ENCODE data around the gene NBEAL1. TPM values are rescaled to one million over a fixed set of nuclear protein-coding genes. Genes with fewer than 3 reads are reported as not detected.
"Not testable (repeated sequence)": the region's sequence is repeated elsewhere in the genome, so short reads cannot be mapped to it uniquely, and the experiment has no call there.

NBEAL1 gene
- total RNA-seq, 1 donor from 2014 or later = 71.7 TPM

DNA sequence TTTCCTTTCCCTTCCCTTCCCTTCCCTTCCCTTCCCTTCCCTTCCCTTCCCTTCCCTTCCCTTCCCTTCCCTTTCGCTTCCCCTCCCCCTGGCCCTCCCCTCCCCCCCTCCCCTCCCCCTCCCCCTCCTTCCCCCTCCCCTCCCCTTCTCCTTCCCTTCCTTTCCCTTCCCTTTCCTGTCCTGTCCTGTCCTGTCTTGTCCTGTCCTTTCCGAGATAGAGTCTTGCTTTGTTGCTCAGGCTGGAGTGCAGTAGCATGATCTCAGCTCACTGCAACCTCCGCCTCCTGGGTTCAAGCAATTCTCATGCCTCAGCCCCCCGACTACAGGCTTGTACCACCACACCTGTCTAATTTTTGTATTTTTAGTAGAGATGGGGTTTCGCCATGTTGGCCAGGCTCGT is 24.5 kb downstream of the NBEAL1 start:
- not testable (repeated sequence) for DNase-seq (ENCODE audit: low spot score)

GRCh38 chr2:203040966-203041521 is 26.4 kb downstream of the NBEAL1 start:
- no peak for DNase-seq (ENCODE audit: low spot score)

DNA sequence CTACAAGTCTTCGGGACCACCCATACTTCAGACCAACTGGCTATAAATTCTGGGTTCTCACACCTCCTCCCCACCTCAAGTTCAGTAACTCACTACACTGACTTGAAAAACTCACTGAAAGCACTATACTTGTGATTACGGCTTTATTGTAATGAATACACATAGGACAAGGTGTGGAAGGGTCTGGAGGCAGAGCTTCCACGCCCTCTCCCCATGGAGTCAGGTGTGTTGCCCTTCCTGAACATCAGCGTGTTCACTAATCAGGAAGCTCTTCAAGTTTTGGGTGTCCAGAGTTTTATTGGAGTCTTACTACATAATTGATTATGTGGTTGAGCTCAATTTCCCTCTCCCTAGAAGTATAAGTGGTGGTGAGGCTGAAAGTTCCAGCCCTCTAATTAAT is 27.5 kb downstream of the NBEAL1 start:
- DNase-seq (ENCODE audit: low spot score) = no peak

DNA sequence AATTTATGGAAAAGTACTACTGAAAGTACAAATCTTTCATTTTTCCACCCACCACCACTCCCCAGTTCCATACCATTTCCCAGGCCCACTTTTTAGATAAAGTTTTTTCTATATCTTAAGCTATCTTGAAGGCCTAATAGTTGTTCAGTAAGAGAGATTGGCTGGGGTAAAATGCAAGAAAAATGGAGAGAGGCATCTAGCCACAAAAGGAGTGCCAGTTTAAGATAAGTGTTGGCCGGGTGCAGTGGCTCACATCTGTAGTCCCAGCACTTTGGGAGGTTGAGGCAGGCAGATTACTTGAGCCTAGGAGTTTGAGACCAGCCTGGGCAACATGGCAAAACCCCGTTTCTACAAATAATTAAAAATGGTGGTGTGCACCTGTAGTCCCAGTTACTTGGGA is 28.6 kb downstream of the NBEAL1 start:
- no peak for DNase-seq (ENCODE audit: low spot score)

- no peak for DNase-seq (ENCODE audit: low spot score)
Measured at GRCh38 chr2:203045867-203046266, 31.2 kb downstream of the NBEAL1 start.

GRCh38 chr2:203052539-203052938 is 37.9 kb downstream of the NBEAL1 start:
- DNase-seq (ENCODE audit: low spot score) = no peak

GRCh38 chr2:203059567-203060240 is 45.0 kb downstream of the NBEAL1 start:
- no peak for DNase-seq (ENCODE audit: low spot score)

DNA sequence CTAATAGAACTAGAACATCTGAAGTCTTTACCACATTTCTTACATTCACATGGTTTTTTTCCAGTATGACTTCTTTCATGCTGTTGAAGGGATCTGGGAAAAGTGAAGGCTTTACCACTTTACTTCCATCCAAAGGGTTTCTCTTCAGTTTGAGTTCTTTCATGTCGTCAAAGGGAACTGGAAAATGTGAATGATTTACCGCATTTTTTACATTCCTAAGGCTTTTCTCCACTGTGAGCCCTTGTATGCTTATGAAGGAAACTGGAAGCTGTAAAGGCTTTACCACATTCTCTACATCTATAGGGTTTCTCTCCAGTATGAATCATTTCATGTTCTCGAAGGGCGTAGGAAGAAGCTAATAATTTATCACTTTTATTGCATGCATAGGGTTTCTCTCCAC is 46.7 kb downstream of the NBEAL1 start:
- no peak for DNase-seq (ENCODE audit: low spot score)

- no peak for DNase-seq (ENCODE audit: low spot score)
Measured at GRCh38 chr2:203062126-203062525, 47.5 kb downstream of the NBEAL1 start.

- DNase-seq (ENCODE audit: low spot score) = not testable (repeated sequence)
Measured at GRCh38 chr2:203066519-203067091, 51.9 kb downstream of the NBEAL1 start.

GRCh38 chr2:203070701-203071100 is 56.0 kb downstream of the NBEAL1 start:
- DNase-seq (ENCODE audit: low spot score) = no peak

- DNase-seq (ENCODE audit: low spot score) = no peak
Measured at GRCh38 chr2:203071148-203071547, 56.5 kb downstream of the NBEAL1 start.

- no peak for DNase-seq (ENCODE audit: low spot score)
Measured at GRCh38 chr2:203072371-203072770, 57.7 kb downstream of the NBEAL1 start.

- DNase-seq (ENCODE audit: low spot score) = no peak
Measured at GRCh38 chr2:203077451-203077850, 62.8 kb downstream of the NBEAL1 start.

GRCh38 chr2:203080447-203081045 is 65.9 kb downstream of the NBEAL1 start:
- no peak for DNase-seq (ENCODE audit: low spot score)

GRCh38 chr2:203083328-203083727 is 68.7 kb downstream of the NBEAL1 start:
- no peak for DNase-seq (ENCODE audit: low spot score)

GRCh38 chr2:203086381-203086780 is 71.7 kb downstream of the NBEAL1 start:
- not testable (repeated sequence) for DNase-seq (ENCODE audit: low spot score)

DNA sequence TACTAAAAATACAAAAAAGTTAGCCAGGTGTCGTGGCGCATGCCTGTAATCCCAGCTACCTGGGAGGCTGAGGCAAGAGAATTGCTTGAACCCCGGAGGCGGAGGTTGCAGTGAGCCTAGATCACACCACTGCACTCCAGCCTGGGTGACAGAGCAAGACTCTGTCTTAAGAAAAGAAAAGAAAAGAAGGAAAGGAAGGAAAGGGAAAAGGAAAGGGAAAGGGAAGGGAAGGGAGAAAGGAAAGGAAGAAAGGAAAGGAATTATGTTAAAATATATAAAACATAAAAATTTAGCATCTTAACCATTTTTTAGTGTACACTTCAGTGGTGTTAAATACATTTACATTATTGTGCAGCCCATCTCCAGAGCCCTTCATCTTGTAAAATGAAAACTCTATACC is 76.0 kb downstream of the NBEAL1 start:
- not testable (repeated sequence) for DNase-seq (ENCODE audit: low spot score)

GRCh38 chr2:203097735-203098134 is 83.1 kb downstream of the NBEAL1 start:
- DNase-seq (ENCODE audit: low spot score) = no peak

GRCh38 chr2:203102357-203102756 is 87.7 kb downstream of the NBEAL1 start:
- DNase-seq (ENCODE audit: low spot score) = not testable (repeated sequence)

- no peak for DNase-seq (ENCODE audit: low spot score)
Measured at GRCh38 chr2:203104273-203104672, 89.6 kb downstream of the NBEAL1 start.

GRCh38 chr2:203105996-203106395 is 91.3 kb downstream of the NBEAL1 start:
- DNase-seq (ENCODE audit: low spot score) = no peak

GRCh38 chr2:203110496-203110895 is 95.8 kb downstream of the NBEAL1 start:
- DNase-seq (ENCODE audit: low spot score) = not testable (repeated sequence)
